ENCODE data around the gene SSX1. TPM values are rescaled to one million over a fixed set of nuclear protein-coding genes. Genes with fewer than 3 reads are reported as not detected.
"Not testable (repeated sequence)": the region's sequence is repeated elsewhere in the genome, so short reads cannot be mapped to it uniquely, and the experiment has no call there.

The SSX1 gene
- total and polyA plus RNA-seq, 2 of the 8 experiments (the other 6 are each of a cell fraction or from before 2014, with no cell fraction given): 0.08 TPM; not detected in 1

DNA sequence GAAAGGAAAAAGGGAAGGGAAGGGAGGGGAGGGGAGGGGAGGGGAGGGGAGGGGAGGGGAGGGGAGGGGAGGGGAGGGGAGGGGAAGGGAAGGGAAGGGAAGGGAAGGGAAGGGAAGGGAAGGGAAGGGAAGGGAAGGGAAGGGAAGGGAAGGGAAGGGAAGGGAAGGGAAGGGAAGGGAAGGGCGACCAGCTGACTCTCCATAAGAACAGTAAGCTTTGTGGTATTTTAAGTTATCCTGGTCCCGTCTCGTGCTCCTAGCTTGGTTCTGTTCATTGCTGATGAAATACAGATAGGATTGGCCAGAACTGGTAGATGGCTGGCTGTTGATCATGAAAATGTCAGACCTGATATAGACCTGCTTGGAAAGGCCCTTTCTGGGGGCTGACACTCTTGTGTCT lies 25.5 kb downstream of the SSX1 start:
- H2BK5ac ChIP-seq (ENCODE audit: low read depth, low read length); H3K9me3 ChIP-seq (ENCODE audit: insufficient read depth in 2 of 2, low read depth in 1 of 2, low read length in 1 of 2); POLR2A ChIA-PET (ENCODE audit: partially characterized antibody); H3K27me3 ChIP-seq (replicated peaks in 1 of 4; ENCODE audit: control insufficient read depth in 3 of 4, extremely low read depth in 1 of 4, insufficient read depth in 3 of 4, low read length in 3 of 4); H3K23me2 ChIP-seq (ENCODE audit: low read depth, low read length); H3K4ac ChIP-seq (replicated peaks; ENCODE audit: insufficient read length, low read depth, low read length); H2BK15ac ChIP-seq (ENCODE audit: low read length); CTCF ChIA-PET (ENCODE audit: partially characterized antibody); H3K56ac ChIP-seq (replicated peaks; ENCODE audit: insufficient read length, low read depth, low read length); H2AFZ ChIP-seq (ENCODE audit: low read length); H2BK120ac ChIP-seq (replicated peaks; ENCODE audit: low read depth, low read length); H4K20me1 ChIP-seq (replicated peaks in 1 of 2; ENCODE audit: control insufficient read depth in 1 of 2, insufficient read depth in 2 of 2, low read length in 2 of 2); H3K79me2 ChIP-seq (ENCODE audit: control insufficient read depth in 1 of 2, insufficient read depth in 2 of 2, low read length in 2 of 2); H4K8ac ChIP-seq (ENCODE audit: extremely low read depth, insufficient read depth, low read length); H2BK20ac ChIP-seq (ENCODE audit: low read length); H4K5ac ChIP-seq (ENCODE audit: insufficient read length, low read depth, low read length); H3K18ac ChIP-seq (ENCODE audit: extremely low read depth, low read length); DNase-seq (ENCODE audit: low read depth in 1 of 2, low spot score in 2 of 2); H2BK12ac ChIP-seq (ENCODE audit: low read depth, low read length); H3K9ac ChIP-seq (replicated peaks in 1 of 4; ENCODE audit: extremely low read depth in 1 of 4, low read depth in 3 of 4, low read length in 3 of 4); H3K79me1 ChIP-seq (ENCODE audit: low read depth, low read length); H3K4me3 ChIP-seq (ENCODE audit: extremely low read depth in 1 of 4, insufficient read depth in 2 of 4, low read depth in 3 of 4, low read length in 4 of 4); H4K91ac ChIP-seq (replicated peaks; ENCODE audit: insufficient read length, low read length); H3K27ac ChIP-seq (ENCODE audit: low read depth, low read length); H3K4me2 ChIP-seq (ENCODE audit: insufficient read depth in 1 of 2, low read depth in 2 of 2, low read length in 2 of 2); H2AK5ac ChIP-seq (ENCODE audit: low read depth, low read length); H3K23ac ChIP-seq (ENCODE audit: insufficient read length); H3K36me3 ChIP-seq (ENCODE audit: control insufficient read depth in 2 of 4, insufficient read depth in 4 of 4, low read length in 3 of 4); FAIRE-seq; H3K14ac ChIP-seq (ENCODE audit: insufficient read length); H3K4me1 ChIP-seq (replicated peaks in 1 of 4; ENCODE audit: control insufficient read depth in 3 of 4, insufficient read depth in 4 of 4, low read length in 3 of 4): not testable (repeated sequence)
- no CpG with 5 or more reads among the region's 3 CpGs for WGBS, 2 experiments (ENCODE audit: extremely low coverage in 1 of 2, insufficient coverage in 1 of 2, insufficient read length in 1 of 2, insufficient replicate concordance in 2 of 2, low coverage in 1 of 2, low lambda C conversion rate in 2 of 2, missing lambda C conversion rate in 1 of 2)

Data from H1 (cell line).